ENCODE results near the gene HIGD2A. TPM values are rescaled to one million over a fixed set of nuclear protein-coding genes. Genes with fewer than 3 reads are reported as not detected.

HIGD2A gene
- total and polyA plus RNA-seq, 4 donors: 18.4 to 127 (median 67.8) TPM

DNA sequence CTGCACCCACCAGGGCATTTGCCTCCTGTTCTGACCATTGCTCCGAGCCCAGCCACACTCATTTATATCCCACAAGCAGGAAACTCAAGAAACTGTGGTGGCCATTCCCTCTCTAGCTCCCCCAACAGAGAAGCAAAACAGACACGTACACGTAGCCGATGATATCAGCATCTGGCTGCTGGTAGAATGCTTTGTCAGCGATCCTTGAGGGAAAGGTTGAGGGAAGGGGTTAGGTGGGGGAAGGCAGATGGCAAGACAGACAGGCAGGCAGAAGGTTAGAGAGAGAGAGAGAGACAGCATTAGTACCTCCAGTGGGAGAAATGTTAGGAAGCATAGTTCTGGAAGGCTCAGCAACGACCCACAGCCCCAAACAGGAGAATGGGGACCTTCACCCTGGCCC, 7.8 kb downstream of the HIGD2A start:
- Histone ChIP-seq H3K9ac (ENCODE audit: low read depth in 1 of 2, low read length in 2 of 2) (no peak overlapping the region), H3K27me3 (ENCODE audit: control insufficient read depth in 4 of 4, insufficient read depth in 4 of 4, low read length in 3 of 4) (no peaks in the 10 kb centered on the region), H3K4me3 (ENCODE audit: low read depth in 1 of 3, low read length in 3 of 3) (no peak overlapping the region), H3K4me1 (ENCODE audit: control insufficient read depth in 4 of 4, insufficient read depth in 4 of 4, low read length in 3 of 4) (no peaks in the 10 kb centered on the region), H3K36me3 (ENCODE audit: control insufficient read depth in 4 of 4, insufficient read depth in 3 of 4, low read depth in 1 of 4, low read length in 3 of 4) (peaks cover 0 to 17% (median 6%) of the 10 kb centered on the region in 4 donors), H3K9me3 (ENCODE audit: control insufficient read depth in 4 of 4, low read length in 3 of 4) (no peaks in the 10 kb centered on the region), H3K27ac (ENCODE audit: low read depth in 1 of 2, low read length in 2 of 2) (no peak overlapping the region)
- WGBS: 77% methylated on average over 6 of the region's 6 CpGs
- DNase-seq (ENCODE audit: low spot score): no peak
- TF ChIP-seq YY1 (IDR thresholded peaks at IDR 0.05) (no peak), RAD21 (IDR thresholded peaks at IDR 0.05) (no peak), RXRA (IDR thresholded peaks at IDR 0.05) (no peak), NR2F2 (IDR thresholded peaks at IDR 0.05) (no peak), HNF4A (conservative IDR thresholded peaks at IDR 0.05) (no peak), FOXA1 (IDR thresholded peaks at IDR 0.05) (no peak), GABPA (IDR thresholded peaks at IDR 0.05 in 1 of 2, conservative IDR thresholded peaks at IDR 0.05 in 1 of 2) (no peak), TAF1 (conservative IDR thresholded peaks at IDR 0.05) (no peak), FOXA2 (IDR thresholded peaks at IDR 0.05) (no peak), HNF4G (IDR thresholded peaks at IDR 0.05) (no peak), SP1 (IDR thresholded peaks at IDR 0.05) (no peak), EGR1 (IDR thresholded peaks at IDR 0.05; ENCODE audit: low read depth in 2 of 2) (no peak)
- TF ChIP-seq, protein P1, sequence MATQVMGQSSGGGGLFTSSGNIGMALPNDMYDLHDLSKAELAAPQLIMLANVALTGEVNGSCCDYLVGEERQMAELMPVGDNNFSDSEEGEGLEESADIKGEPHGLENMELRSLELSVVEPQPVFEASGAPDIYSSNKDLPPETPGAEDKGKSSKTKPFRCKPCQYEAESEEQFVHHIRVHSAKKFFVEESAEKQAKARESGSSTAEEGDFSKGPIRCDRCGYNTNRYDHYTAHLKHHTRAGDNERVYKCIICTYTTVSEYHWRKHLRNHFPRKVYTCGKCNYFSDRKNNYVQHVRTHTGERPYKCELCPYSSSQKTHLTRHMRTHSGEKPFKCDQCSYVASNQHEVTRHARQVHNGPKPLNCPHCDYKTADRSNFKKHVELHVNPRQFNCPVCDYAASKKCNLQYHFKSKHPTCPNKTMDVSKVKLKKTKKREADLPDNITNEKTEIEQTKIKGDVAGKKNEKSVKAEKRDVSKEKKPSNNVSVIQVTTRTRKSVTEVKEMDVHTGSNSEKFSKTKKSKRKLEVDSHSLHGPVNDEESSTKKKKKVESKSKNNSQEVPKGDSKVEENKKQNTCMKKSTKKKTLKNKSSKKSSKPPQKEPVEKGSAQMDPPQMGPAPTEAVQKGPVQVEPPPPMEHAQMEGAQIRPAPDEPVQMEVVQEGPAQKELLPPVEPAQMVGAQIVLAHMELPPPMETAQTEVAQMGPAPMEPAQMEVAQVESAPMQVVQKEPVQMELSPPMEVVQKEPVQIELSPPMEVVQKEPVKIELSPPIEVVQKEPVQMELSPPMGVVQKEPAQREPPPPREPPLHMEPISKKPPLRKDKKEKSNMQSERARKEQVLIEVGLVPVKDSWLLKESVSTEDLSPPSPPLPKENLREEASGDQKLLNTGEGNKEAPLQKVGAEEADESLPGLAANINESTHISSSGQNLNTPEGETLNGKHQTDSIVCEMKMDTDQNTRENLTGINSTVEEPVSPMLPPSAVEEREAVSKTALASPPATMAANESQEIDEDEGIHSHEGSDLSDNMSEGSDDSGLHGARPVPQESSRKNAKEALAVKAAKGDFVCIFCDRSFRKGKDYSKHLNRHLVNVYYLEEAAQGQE (IDR thresholded peaks at IDR 0.05): no peak
- TF ChIP-seq, protein P2, sequence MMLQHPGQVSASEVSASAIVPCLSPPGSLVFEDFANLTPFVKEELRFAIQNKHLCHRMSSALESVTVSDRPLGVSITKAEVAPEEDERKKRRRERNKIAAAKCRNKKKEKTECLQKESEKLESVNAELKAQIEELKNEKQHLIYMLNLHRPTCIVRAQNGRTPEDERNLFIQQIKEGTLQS (IDR thresholded peaks at IDR 0.05): no peak
- TF ChIP-seq, protein P3, sequence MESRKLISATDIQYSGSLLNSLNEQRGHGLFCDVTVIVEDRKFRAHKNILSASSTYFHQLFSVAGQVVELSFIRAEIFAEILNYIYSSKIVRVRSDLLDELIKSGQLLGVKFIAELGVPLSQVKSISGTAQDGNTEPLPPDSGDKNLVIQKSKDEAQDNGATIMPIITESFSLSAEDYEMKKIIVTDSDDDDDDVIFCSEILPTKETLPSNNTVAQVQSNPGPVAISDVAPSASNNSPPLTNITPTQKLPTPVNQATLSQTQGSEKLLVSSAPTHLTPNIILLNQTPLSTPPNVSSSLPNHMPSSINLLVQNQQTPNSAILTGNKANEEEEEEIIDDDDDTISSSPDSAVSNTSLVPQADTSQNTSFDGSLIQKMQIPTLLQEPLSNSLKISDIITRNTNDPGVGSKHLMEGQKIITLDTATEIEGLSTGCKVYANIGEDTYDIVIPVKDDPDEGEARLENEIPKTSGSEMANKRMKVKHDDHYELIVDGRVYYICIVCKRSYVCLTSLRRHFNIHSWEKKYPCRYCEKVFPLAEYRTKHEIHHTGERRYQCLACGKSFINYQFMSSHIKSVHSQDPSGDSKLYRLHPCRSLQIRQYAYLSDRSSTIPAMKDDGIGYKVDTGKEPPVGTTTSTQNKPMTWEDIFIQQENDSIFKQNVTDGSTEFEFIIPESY (IDR thresholded peaks at IDR 0.05): no peak
- TF ChIP-seq, protein P4, sequence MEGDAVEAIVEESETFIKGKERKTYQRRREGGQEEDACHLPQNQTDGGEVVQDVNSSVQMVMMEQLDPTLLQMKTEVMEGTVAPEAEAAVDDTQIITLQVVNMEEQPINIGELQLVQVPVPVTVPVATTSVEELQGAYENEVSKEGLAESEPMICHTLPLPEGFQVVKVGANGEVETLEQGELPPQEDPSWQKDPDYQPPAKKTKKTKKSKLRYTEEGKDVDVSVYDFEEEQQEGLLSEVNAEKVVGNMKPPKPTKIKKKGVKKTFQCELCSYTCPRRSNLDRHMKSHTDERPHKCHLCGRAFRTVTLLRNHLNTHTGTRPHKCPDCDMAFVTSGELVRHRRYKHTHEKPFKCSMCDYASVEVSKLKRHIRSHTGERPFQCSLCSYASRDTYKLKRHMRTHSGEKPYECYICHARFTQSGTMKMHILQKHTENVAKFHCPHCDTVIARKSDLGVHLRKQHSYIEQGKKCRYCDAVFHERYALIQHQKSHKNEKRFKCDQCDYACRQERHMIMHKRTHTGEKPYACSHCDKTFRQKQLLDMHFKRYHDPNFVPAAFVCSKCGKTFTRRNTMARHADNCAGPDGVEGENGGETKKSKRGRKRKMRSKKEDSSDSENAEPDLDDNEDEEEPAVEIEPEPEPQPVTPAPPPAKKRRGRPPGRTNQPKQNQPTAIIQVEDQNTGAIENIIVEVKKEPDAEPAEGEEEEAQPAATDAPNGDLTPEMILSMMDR (IDR thresholded peaks at IDR 0.05; ENCODE audit: low read depth, low read length, missing input control): no peak

All from liver (tissue), 9 donors.